T follicular helper cell (primary cell): ENCODE results near the gene AFTPH.

Experiments used
- DNase-seq: peaks from one replicate; pipeline ENCODE4 v3.0.0-alpha.2; 2020; ENCODE audit warnings: low read depth

AFTPH gene

GRCh38 chr2:64587561-64587960 is 63.4 kb downstream of the AFTPH start:
- no peak for DNase-seq

- no peak for DNase-seq
These were observed 67.1 kb downstream of the AFTPH start for GRCh38 chr2:64591188-64591587.

GRCh38 chr2:64593035-64593655 is 69.0 kb downstream of the AFTPH start:
- DNase-seq, result no peak

GRCh38 chr2:64594226-64594989 is 70.3 kb downstream of the AFTPH start:
- no peak for DNase-seq

GRCh38 chr2:64595397-64596176 is 71.5 kb downstream of the AFTPH start:
- no peak for DNase-seq

- no peak for DNase-seq
These were observed 74.1 kb downstream of the AFTPH start for GRCh38 chr2:64598226-64598625.

- DNase-seq, result no peak
These were observed 75.3 kb downstream of the AFTPH start for GRCh38 chr2:64599469-64599868.

- no peak for DNase-seq
These were observed 77.1 kb downstream of the AFTPH start for GRCh38 chr2:64601034-64601754.

GRCh38 chr2:64601785-64602391 is 77.8 kb downstream of the AFTPH start:
- no peak for DNase-seq

- no peak for DNase-seq
These were observed 78.3 kb downstream of the AFTPH start for GRCh38 chr2:64602436-64602835.

GRCh38 chr2:64604155-64604554 is 80.0 kb downstream of the AFTPH start:
- DNase-seq, result no peak

GRCh38 chr2:64605026-64605471 is 80.9 kb downstream of the AFTPH start:
- no peak for DNase-seq

GRCh38 chr2:64605991-64606478 is 81.9 kb downstream of the AFTPH start:
- DNase-seq, result no peak

GRCh38 chr2:64606479-64607363 is 82.6 kb downstream of the AFTPH start:
- peak; percentile 83 for DNase-seq

GRCh38 chr2:64607381-64608304 is 83.5 kb downstream of the AFTPH start:
- DNase-seq, result no peak

GRCh38 chr2:64608867-64609226 is 84.7 kb downstream of the AFTPH start:
- no peak for DNase-seq

- peak; percentile 50 for DNase-seq
These were observed 85.3 kb downstream of the AFTPH start for GRCh38 chr2:64609227-64609941.

- DNase-seq, result no peak
These were observed 85.8 kb downstream of the AFTPH start for GRCh38 chr2:64609942-64610281.

GRCh38 chr2:64610316-64610855 is 86.3 kb downstream of the AFTPH start:
- DNase-seq, result no peak
